Measurements from ENCODE around the gene TRIM37.
"Not testable (repeated sequence)": the region's sequence is repeated elsewhere in the genome, so short reads cannot be mapped to it uniquely, and the experiment has no call there.

The TRIM37 gene

DNA sequence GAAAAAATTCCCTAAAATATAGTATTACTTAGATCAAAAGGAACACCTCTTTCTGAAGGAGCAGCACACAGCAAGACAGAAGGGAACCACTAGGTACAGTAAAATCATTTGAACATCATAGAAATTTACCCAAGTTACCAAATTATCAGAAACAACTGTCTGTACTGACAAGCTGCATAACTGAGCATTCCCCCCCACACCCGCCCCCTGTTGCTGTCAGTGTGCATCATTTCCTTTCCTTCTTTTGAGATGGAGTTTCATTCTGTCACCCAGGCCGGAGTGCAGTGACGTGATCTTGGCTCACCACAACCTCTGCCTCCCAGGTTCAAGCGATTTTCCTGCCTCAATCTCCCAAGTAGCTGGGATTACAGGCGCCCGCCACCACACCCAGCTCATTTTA is 120.7 kb downstream of the TRIM37 start:
- no peak for DNase-seq

DNA sequence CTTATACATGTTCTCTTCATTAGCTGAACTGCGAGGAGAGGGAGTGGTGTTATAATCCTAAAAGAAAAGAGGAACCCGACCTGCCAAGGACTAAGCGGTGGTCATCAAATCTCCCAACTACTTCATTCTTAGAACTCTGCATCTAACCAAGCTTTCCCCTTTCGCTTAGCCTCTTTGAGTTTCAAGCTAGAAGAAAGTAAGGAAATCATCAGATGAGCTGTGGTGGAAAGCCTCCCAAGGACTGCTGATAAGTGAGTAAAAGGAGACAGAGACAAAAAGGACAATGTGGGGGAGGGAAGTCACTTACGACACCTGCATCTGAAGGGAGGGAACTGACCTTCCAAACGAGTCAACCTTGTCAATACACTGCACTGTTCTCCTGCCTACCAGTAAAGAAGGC is 121.3 kb downstream of the TRIM37 start:
- no peak for DNase-seq

DNA sequence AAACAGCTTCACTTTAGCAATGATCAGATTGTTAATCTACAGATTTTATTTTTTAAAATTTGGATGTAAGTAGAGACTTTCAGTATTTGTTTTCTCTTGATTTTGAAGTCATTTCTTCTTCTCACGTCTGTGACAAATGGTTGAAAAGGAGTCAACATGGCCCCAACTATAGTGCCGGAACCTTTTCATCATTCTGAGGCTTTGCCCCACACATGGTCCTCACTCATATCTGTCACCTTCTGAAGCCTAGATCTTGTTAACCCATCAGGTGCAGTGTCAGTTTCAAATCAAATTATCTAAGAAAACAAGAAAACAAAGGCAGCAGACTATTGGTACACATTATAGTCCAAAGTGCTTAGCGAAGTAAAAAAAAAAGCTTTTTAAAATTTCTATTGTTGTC is 124.1 kb downstream of the TRIM37 start:
- no peak for DNase-seq

DNA sequence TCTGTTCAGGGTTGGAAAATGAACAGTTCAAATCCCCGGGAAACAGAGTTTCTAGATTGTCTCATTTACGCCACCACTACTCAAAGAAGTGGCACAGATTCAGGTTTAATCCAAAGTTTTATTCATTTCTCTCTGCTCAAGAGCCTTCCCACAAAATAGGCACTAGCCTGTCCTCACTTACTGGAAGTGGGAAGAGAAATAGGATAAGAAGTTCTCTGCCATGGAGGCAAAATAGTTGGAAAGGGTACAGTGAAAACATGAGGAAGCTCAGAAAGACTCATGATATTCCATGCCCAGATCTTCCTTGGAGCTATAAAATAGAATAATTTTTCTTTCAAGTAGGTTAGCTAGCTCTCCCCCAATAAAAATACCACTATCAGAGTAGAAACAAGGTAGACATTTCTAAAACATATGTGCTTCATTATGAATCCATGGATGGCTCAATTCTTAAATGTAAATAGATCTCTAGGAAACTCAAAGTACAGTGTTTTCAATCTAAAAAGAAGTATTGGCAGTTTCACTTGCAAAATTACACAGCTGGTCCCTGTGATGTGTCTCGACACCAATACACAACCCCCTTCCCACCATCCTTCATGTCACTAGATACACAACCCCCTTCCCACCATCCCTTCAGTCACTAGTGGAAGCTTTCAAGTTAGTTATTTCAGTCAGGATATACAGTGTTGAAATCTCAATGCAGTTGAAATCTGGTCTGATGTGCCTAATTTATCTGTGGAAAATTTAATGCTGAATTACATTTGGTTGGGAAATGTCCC is 125.8 kb downstream of the TRIM37 start:
- no peak for DNase-seq

DNA sequence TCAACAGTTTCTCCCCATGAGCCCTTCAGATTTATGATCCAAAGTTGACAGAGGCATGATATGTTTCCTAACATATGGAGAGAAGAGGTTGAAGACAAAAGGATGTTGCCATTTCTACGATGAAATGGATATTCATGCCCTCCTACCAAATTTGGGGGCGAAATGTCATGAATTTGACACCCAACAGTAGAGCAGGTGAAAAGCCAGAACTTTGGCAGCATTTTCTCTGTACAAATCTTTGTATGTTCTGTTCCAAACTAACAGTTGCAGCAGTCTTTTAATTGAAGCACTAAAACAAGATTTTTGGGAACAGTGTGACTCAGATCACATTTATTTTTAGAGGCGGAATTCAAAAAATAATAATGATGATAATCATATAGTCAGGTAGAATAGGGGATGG is 130.1 kb downstream of the TRIM37 start:
- no peak for DNase-seq

DNA sequence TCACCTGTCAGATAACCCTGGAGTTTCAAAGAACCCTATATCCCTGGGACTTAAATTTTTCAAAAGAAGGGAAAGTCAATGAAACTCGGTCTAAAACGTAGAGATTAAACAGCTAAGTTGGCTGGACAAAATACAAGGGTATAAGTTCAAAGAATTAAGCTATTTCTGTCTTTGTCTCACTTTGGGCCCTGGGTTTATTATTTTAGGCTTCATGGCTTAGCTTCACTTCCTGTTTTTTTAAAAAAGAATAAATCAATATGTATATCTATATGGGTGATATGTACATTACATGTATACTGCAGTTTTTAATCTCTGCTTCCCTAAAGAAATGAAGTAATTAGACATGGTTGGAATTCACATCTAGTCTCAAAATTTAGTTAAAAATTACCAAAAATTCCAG is 132.3 kb downstream of the TRIM37 start:
- DNase-seq = no peak

DNA sequence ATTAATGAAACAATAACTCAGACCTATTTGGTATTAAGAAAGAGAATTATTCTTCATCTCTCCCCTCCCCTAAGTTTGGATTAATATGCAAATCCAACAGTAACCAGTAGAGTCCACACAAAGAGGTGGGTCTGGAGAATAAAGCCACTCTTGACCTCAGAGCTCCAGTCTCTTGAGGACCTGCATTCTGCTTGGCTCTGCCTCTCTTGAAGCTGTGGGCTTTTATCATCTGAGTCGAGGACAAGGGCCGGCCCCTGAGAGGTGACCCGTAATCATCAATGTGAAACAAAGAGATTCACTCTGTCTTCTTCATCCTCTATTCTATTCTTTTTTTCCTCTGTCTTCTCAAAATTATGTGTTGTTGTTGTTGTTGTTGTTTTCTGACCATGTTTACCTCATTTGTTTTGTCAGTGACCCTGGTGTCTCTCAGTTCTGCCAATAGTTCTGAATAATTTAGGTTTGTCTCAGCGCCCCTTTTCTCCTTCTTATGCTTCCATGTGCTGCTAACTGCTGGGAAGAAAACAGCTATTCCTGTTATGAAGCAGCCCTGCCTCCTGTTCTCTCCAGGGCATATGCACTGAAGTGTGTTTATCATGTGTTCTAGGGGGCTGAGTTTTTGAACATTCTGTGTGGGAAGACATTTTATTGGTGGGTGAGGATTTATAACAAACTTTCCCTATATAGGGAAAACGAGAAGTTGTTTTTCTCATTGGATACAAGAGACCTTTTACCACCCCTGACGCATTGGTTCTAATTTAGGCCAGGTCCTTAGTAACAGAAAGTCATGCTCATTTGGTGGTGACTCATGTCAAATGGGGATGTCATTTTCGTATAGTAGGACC is 135.8 kb downstream of the TRIM37 start:
- DNase-seq = peak in 1 of 3 experiments; percentile 43

DNA sequence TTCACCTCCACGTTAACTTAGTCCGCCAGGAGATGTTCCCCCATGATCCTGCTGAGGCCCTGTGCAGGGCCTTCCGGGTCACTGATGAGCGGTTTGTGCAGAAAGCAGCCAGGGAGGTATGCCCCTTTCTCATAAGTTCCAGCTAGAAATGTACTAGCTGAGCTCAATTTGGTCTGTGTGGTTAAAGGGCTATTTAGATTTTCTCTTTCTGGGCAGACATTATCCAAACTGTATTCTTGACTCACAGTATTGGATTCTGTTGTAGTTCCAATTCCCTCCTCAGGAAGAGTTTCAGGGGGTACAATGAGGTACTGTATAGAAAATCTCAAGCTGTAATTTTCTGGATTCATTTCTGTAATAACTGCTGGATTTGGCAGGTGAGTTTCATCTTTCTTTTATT is 137.1 kb downstream of the TRIM37 start:
- no peak for DNase-seq

DNA sequence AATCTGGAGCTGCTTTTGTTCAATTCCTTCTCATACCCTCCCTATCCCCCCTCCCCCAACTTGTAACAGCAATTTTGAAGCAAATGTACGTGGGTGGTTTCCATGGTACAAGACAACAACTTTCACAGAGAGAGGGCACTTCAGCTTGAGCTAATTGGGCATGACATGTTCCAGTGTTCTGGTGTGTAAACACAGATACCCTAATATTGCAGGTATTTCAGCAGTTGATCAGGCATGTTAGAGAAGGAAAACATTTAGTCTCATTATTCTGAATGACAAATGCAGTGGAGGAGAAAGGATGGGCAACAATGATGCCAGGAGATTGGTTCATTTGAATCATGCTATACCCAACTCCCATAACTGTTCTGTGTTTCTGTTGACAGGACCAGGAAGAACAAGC is 137.5 kb downstream of the TRIM37 start:
- DNase-seq = peak; percentile 87 to 99 (median 87)

DNA sequence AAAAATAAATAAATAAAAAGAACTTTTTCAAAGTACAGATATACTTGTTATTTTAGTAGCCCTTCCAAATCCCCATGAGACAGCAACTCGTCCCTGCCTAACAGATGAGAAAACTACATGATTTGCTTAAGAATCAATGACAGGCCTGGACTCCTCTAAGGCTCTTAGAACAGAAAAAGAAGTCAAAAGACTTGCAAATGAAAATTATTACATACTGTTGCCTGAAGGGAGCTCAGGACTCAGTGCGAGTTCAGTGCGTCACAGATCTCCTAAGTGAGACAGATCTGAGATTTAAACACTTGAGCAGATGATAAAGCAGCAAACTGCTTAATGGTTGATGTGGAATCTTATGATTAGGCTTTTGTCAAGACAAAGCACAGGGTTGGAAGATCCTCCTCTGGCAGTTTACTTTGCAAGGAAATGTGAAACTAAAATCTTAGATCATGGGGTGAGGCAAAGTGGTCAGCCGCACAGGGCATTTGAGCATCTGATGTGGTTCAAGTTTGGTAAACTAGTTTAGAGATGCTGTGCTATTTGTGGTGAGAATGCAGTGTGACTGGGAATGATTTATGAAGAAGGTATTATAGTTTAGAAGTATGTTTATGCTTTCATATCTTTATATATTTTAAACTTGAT is 138.1 kb downstream of the TRIM37 start:
- DNase-seq = peak; percentile 33 to 89 (median 58)

DNA sequence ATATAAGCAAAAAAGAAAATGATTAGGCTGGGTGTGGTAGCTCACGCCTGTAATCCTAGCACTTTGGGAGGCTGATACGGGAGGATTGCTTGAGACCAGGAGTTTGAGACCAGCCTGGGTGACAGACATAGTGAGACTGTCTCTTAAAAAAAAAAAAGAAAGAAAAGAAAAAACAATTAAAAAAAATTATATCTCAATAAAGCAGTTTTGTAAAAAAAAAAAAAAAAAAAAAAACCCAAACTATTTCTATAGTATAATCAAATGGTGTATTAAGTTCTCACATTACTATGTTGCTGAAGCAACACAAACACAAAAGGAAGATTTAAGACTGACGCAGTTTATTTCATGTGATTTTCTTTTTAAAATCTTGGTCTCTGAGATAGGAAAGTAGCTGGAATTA is 140.5 kb downstream of the TRIM37 start:
- no peak for DNase-seq

DNA sequence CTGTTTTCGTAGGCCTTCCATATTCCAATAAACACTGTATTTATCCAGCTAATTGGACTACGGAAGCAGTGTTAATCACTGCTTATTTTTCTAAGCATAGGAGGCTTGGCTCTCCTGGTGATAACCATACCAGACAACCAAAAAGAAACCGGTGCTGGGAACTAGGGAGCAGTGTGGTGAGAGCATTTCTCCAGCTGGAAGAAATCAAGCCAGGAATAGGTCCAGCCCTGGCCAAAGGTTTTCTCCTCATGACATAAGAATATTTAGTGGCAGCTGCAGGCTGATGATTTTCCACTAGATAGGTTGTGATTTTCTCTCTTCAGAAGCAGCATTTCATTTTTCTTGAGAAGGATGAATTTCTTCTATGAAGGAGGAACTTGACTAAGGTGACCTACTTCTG is 141.5 kb downstream of the TRIM37 start:
- DNase-seq = no peak

DNA sequence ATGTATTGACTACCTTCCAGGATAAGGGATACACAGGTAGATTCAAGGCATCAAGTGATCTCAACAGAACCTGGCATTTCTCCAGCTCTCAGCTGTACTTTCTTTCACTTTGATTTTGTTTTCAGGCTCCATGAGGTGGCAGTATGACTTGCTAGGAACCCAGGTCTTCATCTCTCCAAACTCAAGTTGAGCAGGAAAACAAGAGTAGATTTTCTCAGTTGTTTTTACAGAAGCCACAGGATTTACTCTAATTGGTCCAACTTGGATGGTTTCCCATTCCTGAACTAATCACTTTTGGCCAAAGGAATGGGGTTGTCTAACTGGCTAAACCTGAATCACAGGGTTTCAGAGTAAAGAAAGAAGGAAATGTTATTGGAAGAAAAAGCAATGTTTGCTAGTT is 146.6 kb downstream of the TRIM37 start:
- peak in 1 of 3 experiments; percentile 34 for DNase-seq

DNA sequence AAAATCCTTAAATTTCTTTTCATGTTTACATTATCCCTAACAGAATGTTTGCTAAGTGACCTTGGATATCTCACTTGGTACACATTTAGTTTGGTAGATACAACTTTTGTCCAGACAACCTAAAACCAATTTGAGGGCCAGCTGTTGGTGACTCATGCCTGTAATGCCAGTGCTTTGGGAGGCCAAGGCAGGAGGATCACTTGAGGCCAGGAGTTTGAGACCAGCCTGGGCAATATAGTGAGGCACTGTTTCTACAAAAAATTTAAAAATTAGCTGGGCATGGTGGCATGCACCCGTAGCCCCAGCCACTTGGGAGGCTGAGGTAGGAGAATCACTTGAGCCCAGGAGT is 149.0 kb downstream of the TRIM37 start:
- DNase-seq = not testable (repeated sequence)

DNA sequence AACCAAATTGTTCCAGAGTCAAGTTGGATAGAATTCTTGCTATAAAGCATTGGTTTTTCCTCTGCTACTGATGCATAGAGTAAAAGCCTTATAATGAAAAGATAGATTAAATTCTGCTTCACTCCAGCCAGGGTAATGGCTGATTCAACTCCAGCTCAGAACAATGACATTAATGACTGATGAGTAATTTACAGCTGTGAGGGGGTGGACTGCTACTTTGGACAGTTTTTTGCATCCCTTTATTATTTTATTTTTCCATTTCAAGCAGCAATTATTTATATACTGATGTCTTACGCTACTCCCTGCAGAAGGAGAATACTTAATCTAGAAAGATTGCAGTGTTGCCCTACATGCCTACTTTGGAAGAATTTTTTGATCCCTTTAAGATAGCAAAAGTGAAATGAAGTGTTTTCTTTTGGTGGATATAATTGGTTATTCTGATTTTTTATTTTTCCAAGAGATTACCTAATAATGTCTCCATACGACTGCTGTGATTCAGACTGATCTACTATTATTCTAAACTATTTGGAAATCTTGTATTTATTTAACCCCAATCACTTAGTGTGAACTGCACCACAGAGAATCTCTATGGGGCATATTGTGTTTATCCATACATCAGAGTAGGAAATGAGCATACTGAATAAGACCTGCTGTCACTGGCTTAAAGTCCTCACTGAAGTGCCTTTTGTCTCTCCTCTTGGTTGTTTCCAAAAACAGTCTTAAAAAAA is 149.5 kb downstream of the TRIM37 start:
- no peak for DNase-seq

DNA sequence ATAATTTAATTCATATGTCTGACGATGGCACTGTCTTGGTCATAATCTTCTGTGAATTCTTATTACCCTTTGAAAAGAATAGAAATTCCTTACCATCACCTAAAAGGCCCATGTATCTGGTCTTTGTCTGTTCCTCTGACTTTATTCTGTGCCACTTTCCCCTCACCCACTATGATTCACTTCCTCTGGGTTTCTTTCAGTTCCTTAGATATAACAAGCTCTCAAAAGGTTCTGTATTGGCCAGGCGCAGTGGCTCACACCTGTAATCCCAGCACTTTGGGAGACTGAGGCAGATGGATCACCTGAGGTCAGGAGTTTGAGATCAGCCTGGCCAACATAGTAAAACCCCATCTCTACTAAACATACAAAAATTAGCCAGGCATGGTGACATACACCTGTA is 152.3 kb downstream of the TRIM37 start:
- not testable (repeated sequence) for DNase-seq

DNA sequence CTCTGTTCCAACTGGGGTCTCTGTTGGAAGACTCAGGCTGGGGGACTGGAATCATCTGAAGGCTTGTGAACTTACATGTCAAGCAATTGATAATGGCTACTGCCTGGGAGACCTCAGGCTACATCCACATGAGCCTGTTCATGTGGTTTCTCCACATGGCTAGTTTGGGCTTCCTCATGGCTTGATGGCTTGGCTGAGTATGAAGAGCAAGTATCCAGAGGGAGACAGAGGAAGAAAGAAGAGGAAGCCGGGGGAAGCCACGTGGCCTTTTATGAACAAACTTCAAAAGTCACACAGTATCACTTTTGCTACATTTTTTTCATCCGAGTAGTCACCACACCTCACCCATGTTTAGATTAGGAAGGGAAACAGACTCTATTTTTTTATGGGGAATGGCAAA is 158.9 kb downstream of the TRIM37 start:
- no peak for DNase-seq

DNA sequence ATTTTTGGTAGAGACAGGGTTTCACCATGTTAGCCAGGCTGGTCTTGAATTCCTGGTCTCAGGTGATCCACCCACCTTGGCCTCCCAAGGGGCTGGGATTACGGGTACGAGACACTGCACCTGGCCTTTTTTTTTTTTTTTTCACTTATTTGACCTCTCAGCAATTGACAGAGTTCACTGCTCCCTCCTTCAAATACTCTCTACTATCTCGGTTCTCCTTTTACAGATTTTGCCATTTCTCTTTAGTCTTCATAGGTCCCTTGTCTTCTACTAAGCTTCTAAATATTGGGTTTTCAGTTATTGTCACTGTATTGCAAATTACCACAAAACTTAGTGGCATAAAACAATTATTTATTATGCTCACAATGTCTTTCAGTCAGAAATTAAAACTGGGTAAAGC is 159.3 kb downstream of the TRIM37 start:
- no peak for DNase-seq

DNA sequence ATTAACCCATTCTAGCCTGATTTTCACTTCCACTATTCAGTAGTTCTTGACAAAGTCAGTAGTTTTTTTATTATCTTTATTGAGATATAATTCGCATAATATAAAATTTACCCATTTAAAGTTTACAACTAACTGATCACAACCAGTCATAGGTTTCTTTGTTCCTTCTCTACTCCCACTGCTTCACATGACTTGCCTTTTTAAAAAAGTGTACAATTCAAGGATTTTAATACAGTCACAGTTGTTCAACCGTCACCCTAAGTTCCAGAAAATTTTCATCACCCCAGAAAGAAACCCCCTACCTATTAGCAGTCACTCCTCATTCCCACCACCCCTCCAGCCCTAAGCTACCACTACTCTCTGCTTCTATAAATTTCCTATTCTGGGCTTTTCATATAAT is 162.5 kb downstream of the TRIM37 start:
- no peak for DNase-seq

DNA sequence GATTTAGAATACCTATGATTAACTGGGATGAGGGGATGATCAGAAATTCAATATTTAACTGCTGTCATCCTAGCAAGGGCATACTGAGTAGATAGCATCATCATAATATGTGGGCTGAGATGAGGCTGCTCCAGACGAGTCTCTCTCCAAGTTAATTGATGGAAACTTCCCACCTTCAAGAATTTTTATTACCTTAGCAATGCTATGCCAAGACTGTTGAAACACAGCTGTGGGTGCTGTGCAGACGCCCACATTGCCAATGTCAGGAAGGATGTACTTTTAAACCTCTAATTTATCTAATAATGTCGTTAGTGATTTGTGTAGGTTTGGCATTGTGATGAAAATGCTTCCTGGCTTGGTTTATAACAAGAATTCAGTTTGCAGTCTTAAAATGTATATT is 170.4 kb downstream of the TRIM37 start:
- DNase-seq = no peak

DNA sequence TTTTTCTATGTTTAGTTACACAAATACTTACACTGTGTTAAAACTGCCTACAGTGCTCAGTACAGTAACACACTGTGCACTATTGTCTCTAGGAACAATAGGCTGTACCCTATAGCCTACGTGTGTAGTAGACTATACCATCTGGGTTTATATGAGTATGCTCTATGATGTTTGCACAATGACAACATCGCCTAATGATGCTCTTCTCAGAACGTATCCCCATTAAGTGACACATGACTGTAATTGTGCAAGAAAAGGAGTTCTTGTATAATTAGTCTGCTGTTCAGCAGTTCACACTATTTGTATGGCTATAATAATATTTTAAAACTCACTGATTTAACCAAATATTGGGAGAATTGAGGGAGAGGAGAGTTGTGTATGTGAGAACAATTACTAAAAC is 173.7 kb downstream of the TRIM37 start:
- DNase-seq = peak in 2 of 3 experiments; percentile 1 to 40
